PC-9 (cell line): ENCODE results near the gene KCNG4.

Experiments
- EZH2 ChIP-seq: fragments of 200-600 bp; sonication (generic); IDR thresholded peaks from 2 replicates; pipeline ENCODE4 v1.8.0; 2017; ENCODE audit warnings: antibody characterized with exemption, low read depth
- TF ChIP-seq, protein P1 (sequence below): fragments of 200-600 bp; sonication (generic); conservative IDR thresholded peaks from 2 replicates; pipeline ENCODE4 v1.6.1; 2017; ENCODE audit warnings: mixed run types, antibody characterized with exemption, mild to moderate bottlenecking, moderate library complexity

GRCh38 chr16:84252184-84252583 lies 12.4 kb upstream of the KCNG4 start:
- TF ChIP-seq, protein P1, sequence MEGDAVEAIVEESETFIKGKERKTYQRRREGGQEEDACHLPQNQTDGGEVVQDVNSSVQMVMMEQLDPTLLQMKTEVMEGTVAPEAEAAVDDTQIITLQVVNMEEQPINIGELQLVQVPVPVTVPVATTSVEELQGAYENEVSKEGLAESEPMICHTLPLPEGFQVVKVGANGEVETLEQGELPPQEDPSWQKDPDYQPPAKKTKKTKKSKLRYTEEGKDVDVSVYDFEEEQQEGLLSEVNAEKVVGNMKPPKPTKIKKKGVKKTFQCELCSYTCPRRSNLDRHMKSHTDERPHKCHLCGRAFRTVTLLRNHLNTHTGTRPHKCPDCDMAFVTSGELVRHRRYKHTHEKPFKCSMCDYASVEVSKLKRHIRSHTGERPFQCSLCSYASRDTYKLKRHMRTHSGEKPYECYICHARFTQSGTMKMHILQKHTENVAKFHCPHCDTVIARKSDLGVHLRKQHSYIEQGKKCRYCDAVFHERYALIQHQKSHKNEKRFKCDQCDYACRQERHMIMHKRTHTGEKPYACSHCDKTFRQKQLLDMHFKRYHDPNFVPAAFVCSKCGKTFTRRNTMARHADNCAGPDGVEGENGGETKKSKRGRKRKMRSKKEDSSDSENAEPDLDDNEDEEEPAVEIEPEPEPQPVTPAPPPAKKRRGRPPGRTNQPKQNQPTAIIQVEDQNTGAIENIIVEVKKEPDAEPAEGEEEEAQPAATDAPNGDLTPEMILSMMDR: no peak
- TF ChIP-seq EZH2: no peak
